SJCRH30 (cell line): ENCODE measurements around the gene TM7SF3. TPM values are rescaled to one million over a fixed set of nuclear protein-coding genes. Genes with fewer than 3 reads are reported as not detected.

ENCODE experiments used
- DNase-seq, 2 experiments: peaks; one replicate each; pipeline ENCODE4 v3.0.0-alpha.2; 2015 to 2020
- H3K27ac ChIP-seq: fragments of 250-450 bp; sonication (Bioruptor Pico); 2 replicates; pipeline ENCODE4 v1.5.1; 2020; ENCODE audit warnings: mild to moderate bottlenecking, moderate library complexity
- H3K27me3 ChIP-seq: fragments of 250-450 bp; sonication (Bioruptor Pico); 2 replicates; pipeline ENCODE4 v1.5.1; 2020; ENCODE audit warnings: mild to moderate bottlenecking, moderate library complexity
- H3K36me3 ChIP-seq: fragments of 250-450 bp; sonication (Bioruptor Pico); 2 replicates; pipeline ENCODE4 v1.5.1; 2020; ENCODE audit warnings: mild to moderate bottlenecking, moderate library complexity
- H3K4me1 ChIP-seq: fragments of 250-450 bp; sonication (Bioruptor Pico); 2 replicates; pipeline ENCODE4 v1.5.1; 2020; ENCODE audit warnings: mild to moderate bottlenecking, moderate library complexity
- H3K4me3 ChIP-seq: fragments of 250-450 bp; sonication (Bioruptor Pico); 2 replicates; pipeline ENCODE4 v1.5.1; 2020; ENCODE audit warnings: mild to moderate bottlenecking, moderate library complexity
- H3K9me3 ChIP-seq: fragments of 250-450 bp; sonication (Bioruptor Pico); replicated peaks from 2 replicates; pipeline ENCODE4 v1.5.1; 2020; ENCODE audit warnings: mild to moderate bottlenecking, moderate library complexity
- total RNA-seq: library from RNA; depleted of rRNA; stranded (reverse); fragments of >200 nt; shearing (Covaris generic); gene quantifications from 2 replicates; pipeline ENCODE4 v1.2.3, GENCODE V29; 2014

TM7SF3 gene
- total RNA-seq, 1 experiment from 2014 or later, result 22.2 TPM

GRCh38 chr12:27005495-27005894 is 8.7 kb downstream of the TM7SF3 start:
- H3K4me3 ChIP-seq, result no peak overlapping the region
- no peaks in the 10 kb centered on the region for H3K9me3 ChIP-seq
- DNase-seq, result no peak
- peaks cover 25% of the 10 kb centered on the region for H3K4me1 ChIP-seq
- no peak overlapping the region for H3K27ac ChIP-seq
- no peaks in the 10 kb centered on the region for H3K36me3 ChIP-seq
- H3K27me3 ChIP-seq, result no peaks in the 10 kb centered on the region

GRCh38 chr12:27003421-27004381 is 10.5 kb downstream of the TM7SF3 start:
- Histone ChIP-seq H3K4me1 (peaks cover 25% of the 10 kb centered on the region), H3K36me3 (no peaks in the 10 kb centered on the region), H3K27ac (0 out of 2 replicates have a peak overlapping the region, but pooled peaks have one; percentile 1), H3K9me3 (no peaks in the 10 kb centered on the region), H3K4me3 (no peak overlapping the region), H3K27me3 (no peaks in the 10 kb centered on the region)
- DNase-seq, result peak; percentile 93 to 98

- no peak overlapping the region for H3K4me3 ChIP-seq
- no peak overlapping the region for H3K27ac ChIP-seq
- H3K36me3 ChIP-seq, result no peaks in the 10 kb centered on the region
- no peaks in the 10 kb centered on the region for H3K27me3 ChIP-seq
- no peaks in the 10 kb centered on the region for H3K9me3 ChIP-seq
- DNase-seq, result no peak
- peaks cover 25% of the 10 kb centered on the region for H3K4me1 ChIP-seq
Measured at GRCh38 chr12:27002141-27002540, 12.0 kb downstream of the TM7SF3 start.

- H3K27ac ChIP-seq, result no peak overlapping the region
- no peaks in the 10 kb centered on the region for H3K27me3 ChIP-seq
- H3K4me1 ChIP-seq, result peaks cover 25% of the 10 kb centered on the region
- no peak overlapping the region for H3K4me3 ChIP-seq
- H3K36me3 ChIP-seq, result no peaks in the 10 kb centered on the region
- H3K9me3 ChIP-seq, result no peaks in the 10 kb centered on the region
- DNase-seq, result no peak
Measured at GRCh38 chr12:27001663-27002062, 12.5 kb downstream of the TM7SF3 start.

GRCh38 chr12:27000961-27001360 is 13.2 kb downstream of the TM7SF3 start:
- Histone ChIP-seq H3K4me1 (peaks cover 25% of the 10 kb centered on the region), H3K4me3 (no peak overlapping the region), H3K9me3 (no peaks in the 10 kb centered on the region), H3K36me3 (no peaks in the 10 kb centered on the region), H3K27me3 (no peaks in the 10 kb centered on the region), H3K27ac (no peak overlapping the region)
- no peak for DNase-seq

DNA sequence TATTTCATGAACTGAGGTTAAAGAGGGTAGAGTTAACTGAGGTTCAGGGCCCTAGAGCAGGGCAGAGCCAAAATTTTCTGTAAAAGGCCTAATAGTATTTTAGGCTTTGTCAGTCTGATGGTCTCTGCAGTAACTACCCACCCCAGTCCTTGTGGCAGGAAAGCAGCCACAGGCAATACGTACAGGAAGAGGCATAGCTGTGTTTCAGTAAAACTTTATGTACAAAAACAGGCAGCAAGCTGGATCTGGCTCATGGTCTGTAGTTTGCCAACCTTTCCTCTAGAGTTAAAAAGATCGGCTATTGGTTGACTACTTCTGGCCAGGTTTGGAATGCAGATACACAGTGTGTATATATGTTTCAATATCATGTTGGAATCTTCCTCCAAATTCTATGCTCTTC is 17.2 kb downstream of the TM7SF3 start:
- no peak overlapping the region for H3K27ac ChIP-seq
- H3K9me3 ChIP-seq, result no peaks in the 10 kb centered on the region
- no peaks in the 10 kb centered on the region for H3K4me1 ChIP-seq
- H3K36me3 ChIP-seq, result no peaks in the 10 kb centered on the region
- H3K27me3 ChIP-seq, result no peaks in the 10 kb centered on the region
- no peak overlapping the region for H3K4me3 ChIP-seq
- DNase-seq, result no peak

DNA sequence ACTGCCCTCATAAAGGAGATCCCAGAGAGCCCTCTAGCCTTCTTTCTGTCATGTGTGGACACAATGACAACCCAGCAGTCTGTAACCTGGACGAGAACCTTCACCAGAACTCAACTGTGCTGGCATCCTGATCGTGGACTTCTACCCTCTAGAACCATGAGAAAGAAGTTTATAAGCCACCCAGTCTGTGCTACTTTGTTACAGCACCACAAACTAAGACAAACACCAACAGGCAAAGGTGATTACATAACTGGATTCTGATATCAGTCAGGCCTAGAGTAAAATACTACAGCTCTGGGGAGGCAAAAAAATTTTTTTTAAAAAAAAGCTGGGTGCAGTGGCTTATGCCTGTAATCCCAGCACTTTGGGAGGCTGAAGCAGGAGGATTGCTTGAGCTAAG is 18.5 kb downstream of the TM7SF3 start:
- no peaks in the 10 kb centered on the region for H3K27me3 ChIP-seq

DNA sequence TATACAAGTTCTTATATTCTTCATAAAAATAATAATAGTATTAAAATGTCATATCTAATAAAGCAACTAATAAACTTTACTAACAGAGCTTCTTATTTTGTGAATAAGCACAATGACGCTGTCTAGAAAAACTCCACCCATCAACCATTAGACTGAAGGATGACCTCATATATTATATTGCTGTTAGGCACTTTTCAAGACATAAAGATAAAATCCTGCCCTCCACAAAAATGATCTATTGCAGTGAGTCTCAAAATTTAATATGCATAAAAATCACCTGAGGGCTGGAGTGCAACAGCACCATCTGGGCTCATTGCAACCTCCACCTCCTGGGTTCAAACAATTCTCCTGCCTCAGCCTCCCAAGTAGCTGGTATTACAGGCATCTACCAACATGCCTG is 20.1 kb downstream of the TM7SF3 start:
- Histone ChIP-seq H3K4me1 (no peaks in the 10 kb centered on the region), H3K4me3 (no peak overlapping the region), H3K27me3 (no peaks in the 10 kb centered on the region), H3K27ac (no peak overlapping the region), H3K9me3 (no peaks in the 10 kb centered on the region), H3K36me3 (no peaks in the 10 kb centered on the region)
- no peak for DNase-seq

More for the DNA sequence above, 18.5 kb downstream of the TM7SF3 start:
- H3K4me1 ChIP-seq, result no peaks in the 10 kb centered on the region
- H3K36me3 ChIP-seq, result no peaks in the 10 kb centered on the region
- H3K9me3 ChIP-seq, result no peaks in the 10 kb centered on the region
- DNase-seq, result no peak
- H3K4me3 ChIP-seq, result no peak overlapping the region
- no peak overlapping the region for H3K27ac ChIP-seq

- no peaks in the 10 kb centered on the region for H3K9me3 ChIP-seq
- no peak for DNase-seq
- H3K4me1 ChIP-seq, result no peaks in the 10 kb centered on the region
- no peak overlapping the region for H3K4me3 ChIP-seq
- H3K27me3 ChIP-seq, result no peaks in the 10 kb centered on the region
- H3K27ac ChIP-seq, result no peak overlapping the region
- no peaks in the 10 kb centered on the region for H3K36me3 ChIP-seq
Measured at GRCh38 chr12:26991826-26992225, 22.4 kb downstream of the TM7SF3 start.

DNA sequence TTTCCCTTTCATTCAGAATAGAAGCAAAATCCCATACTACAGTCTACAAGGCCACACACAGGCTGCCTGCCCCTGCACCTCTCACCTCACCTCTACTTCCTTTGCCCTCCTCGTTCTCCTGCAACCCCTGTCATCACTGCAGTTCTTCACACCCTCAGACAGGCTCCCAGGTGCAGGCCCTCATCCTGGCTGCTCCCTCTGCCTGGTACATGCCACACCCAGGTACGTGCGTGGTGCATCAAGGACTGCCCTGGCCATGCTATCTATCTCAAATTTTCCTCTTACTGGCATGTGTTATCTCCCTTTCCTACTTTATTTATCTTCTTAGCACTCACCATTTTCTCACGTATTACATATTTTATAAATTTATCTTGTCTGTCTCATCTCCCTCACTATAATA is 24.3 kb downstream of the TM7SF3 start:
- no peaks in the 10 kb centered on the region for H3K4me1 ChIP-seq
- H3K4me3 ChIP-seq, result no peak overlapping the region
- no peaks in the 10 kb centered on the region for H3K9me3 ChIP-seq
- no peaks in the 10 kb centered on the region for H3K36me3 ChIP-seq
- no peak for DNase-seq
- no peaks in the 10 kb centered on the region for H3K27me3 ChIP-seq
- no peak overlapping the region for H3K27ac ChIP-seq

GRCh38 chr12:26988703-26989102 is 25.5 kb downstream of the TM7SF3 start:
- no peak for DNase-seq
- Histone ChIP-seq H3K4me3 (no peak overlapping the region), H3K4me1 (no peaks in the 10 kb centered on the region), H3K36me3 (no peaks in the 10 kb centered on the region), H3K9me3 (no peaks in the 10 kb centered on the region), H3K27me3 (no peaks in the 10 kb centered on the region), H3K27ac (no peak overlapping the region)

GRCh38 chr12:26987634-26988424 is 26.4 kb downstream of the TM7SF3 start:
- no peaks in the 10 kb centered on the region for H3K27me3 ChIP-seq
- H3K4me1 ChIP-seq, result no peaks in the 10 kb centered on the region
- no peaks in the 10 kb centered on the region for H3K9me3 ChIP-seq
- no peaks in the 10 kb centered on the region for H3K36me3 ChIP-seq
- DNase-seq, result no peak
- no peak overlapping the region for H3K27ac ChIP-seq
- no peak overlapping the region for H3K4me3 ChIP-seq

DNA sequence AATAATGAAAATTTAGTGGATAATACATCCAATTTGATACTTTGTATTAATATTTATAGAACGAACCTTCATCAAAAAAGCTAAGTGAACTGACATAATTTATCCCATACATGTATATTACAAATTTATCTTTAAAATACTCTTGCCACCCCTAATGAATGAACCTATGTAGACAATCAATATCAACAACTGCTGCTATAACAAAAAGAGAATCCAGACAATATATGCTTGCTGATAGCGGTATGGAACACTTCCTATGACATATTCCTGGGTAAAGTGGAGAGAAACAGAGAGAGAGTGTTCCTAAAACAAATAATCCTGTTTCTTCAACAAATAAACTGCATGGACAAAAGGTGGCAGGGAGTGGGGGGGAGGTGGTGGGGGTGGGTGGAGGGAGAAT is 31.3 kb downstream of the TM7SF3 start:
- H3K4me3 ChIP-seq, result no peak overlapping the region
- no peak overlapping the region for H3K27ac ChIP-seq
- no peak for DNase-seq
- H3K27me3 ChIP-seq, result no peaks in the 10 kb centered on the region
- H3K36me3 ChIP-seq, result no peaks in the 10 kb centered on the region; the same call in 1 of the 2 replicates
- no peaks in the 10 kb centered on the region for H3K4me1 ChIP-seq
- H3K9me3 ChIP-seq, result no peaks in the 10 kb centered on the region

GRCh38 chr12:26979733-26980132 is 34.5 kb downstream of the TM7SF3 start:
- H3K27ac ChIP-seq, result no peak overlapping the region
- H3K9me3 ChIP-seq, result no peaks in the 10 kb centered on the region
- no peaks in the 10 kb centered on the region for H3K4me1 ChIP-seq
- no peaks in the 10 kb centered on the region; the same call in 1 of the 2 replicates for H3K36me3 ChIP-seq
- no peaks in the 10 kb centered on the region for H3K27me3 ChIP-seq
- DNase-seq, result no peak
- H3K4me3 ChIP-seq, result no peak overlapping the region

DNA sequence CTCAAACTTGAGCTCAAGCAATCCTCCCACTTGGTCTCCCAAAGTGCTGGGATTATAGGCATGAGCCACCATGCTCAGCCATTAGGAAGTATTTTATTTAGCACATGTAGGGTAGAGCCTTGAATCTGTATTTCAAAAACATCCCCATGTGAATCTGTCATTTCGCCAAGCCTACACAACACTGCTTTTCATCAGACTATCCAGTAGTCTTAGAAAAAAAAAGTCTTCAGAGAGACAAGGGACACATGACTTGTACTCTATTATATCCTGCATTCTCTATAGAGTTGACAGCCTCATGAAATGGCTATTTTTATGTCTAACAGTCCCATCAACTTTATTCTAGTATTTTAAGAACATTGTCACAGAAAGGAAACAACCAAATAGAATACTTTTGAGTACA is 35.4 kb downstream of the TM7SF3 start:
- no peak for DNase-seq
- no peaks in the 10 kb centered on the region for H3K4me1 ChIP-seq
- H3K27me3 ChIP-seq, result no peaks in the 10 kb centered on the region
- no peaks in the 10 kb centered on the region for H3K9me3 ChIP-seq
- no peak overlapping the region for H3K27ac ChIP-seq
- H3K36me3 ChIP-seq, result no peaks in the 10 kb centered on the region; the same call in 1 of the 2 replicates
- H3K4me3 ChIP-seq, result no peak overlapping the region
